ENCODE measurements around the gene SRPK2. TPM values are rescaled to one million over a fixed set of nuclear protein-coding genes. Genes with fewer than 3 reads are reported as not detected.
"Not testable (repeated sequence)": the region's sequence is repeated elsewhere in the genome, so short reads cannot be mapped to it uniquely, and the experiment has no call there.

The SRPK2 gene
- total and polyA plus RNA-seq, 2 donors (not counting 1 experiment from before 2014, with no cell fraction given), result 15.2 to 108 TPM

- H3K4me2 ChIP-seq (replicated peaks; ENCODE audit: low read depth, low read length, poor library complexity, severe bottlenecking); CTCF ChIA-PET; H3K36me3 ChIP-seq (replicated peaks in 1 of 2; ENCODE audit: control extremely low read depth in 1 of 2, control insufficient read depth in 1 of 2, extremely low read depth in 1 of 2, insufficient read depth in 2 of 2, low read length in 1 of 2); H3K9me3 ChIP-seq (ENCODE audit: control extremely low read depth in 1 of 3, control insufficient read depth in 2 of 3, insufficient read depth in 1 of 3, low read length in 2 of 3); H3K27ac Mint-ChIP-seq; intact Hi-C loops (cut with micrococcal nuclease); H3K9me3 Mint-ChIP-seq (ENCODE audit: insufficient read depth); H3K9ac ChIP-seq (ENCODE audit: low read length); H3K27me3 ChIP-seq (replicated peaks in 1 of 4; ENCODE audit: control extremely low read depth in 1 of 4, control insufficient read depth in 3 of 4, insufficient read depth in 4 of 4, low read length in 3 of 4); H3K27me3 Mint-ChIP-seq; H2AFZ ChIP-seq (ENCODE audit: insufficient read depth, low read depth, low read length, poor library complexity, severe bottlenecking); DNase-seq; ATAC-seq (ENCODE audit: low read depth); POLR2A ChIA-PET; H3K4me3 ChIP-seq (ENCODE audit: control extremely low read depth in 1 of 5, extremely low read depth in 1 of 5, insufficient read depth in 1 of 5, low read depth in 2 of 5, low read length in 4 of 5); H3K4me3 Mint-ChIP-seq; H3K27ac ChIP-seq (ENCODE audit: low read length in 2 of 2): not testable (repeated sequence)
- WGBS (ENCODE audit: insufficient coverage), result no CpG with 5 or more reads among the region's 2 CpGs
- Histone ChIP-seq H3K79me2 (ENCODE audit: control insufficient read depth, insufficient read depth, low read length) (peaks cover 82% of the 10 kb centered on the region), H4K20me1 (ENCODE audit: control insufficient read depth, insufficient read depth, low read length, poor library complexity, severe bottlenecking) (peaks cover 54% of the 10 kb centered on the region), H3K4me1 (ENCODE audit: control insufficient read depth in 2 of 2, insufficient read depth in 2 of 2, low read length in 2 of 2) (peaks cover 9 to 24% of the 10 kb centered on the region in 2 donors)
- H3K4me1 Mint-ChIP-seq, result peaks cover 54% of the 10 kb centered on the region
These were observed 128.4 kb downstream of the SRPK2 start for GRCh38 chr7:105260201-105260871.

DNA sequence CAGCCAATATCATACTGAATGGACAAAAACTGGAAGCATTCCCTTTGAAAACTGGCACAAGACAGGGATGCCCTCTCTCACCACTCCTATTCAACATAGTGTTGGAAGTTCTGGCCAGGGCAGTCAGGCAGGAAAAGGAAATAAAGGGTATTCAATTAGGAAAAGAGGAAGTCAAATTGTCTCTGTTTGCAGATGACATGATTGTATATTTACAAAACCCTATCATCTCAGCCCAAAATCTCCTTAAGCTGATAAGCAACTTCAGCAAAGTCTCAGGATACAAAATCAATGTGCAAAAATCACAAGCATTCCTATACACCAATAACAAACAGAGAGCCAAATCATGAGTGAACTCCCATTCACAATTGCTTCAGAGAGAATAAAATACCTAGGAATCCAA lies 129.8 kb downstream of the SRPK2 start:
- H3K27me3 ChIP-seq (replicated peaks in 1 of 4; ENCODE audit: control extremely low read depth in 1 of 4, control insufficient read depth in 3 of 4, insufficient read depth in 4 of 4, low read length in 3 of 4); POLR2A ChIA-PET; H2AFZ ChIP-seq (ENCODE audit: insufficient read depth, low read depth, low read length, poor library complexity, severe bottlenecking); H3K9me3 ChIP-seq (ENCODE audit: control extremely low read depth in 1 of 3, control insufficient read depth in 2 of 3, insufficient read depth in 1 of 3, low read length in 2 of 3); H3K4me3 ChIP-seq (ENCODE audit: control extremely low read depth in 1 of 5, extremely low read depth in 1 of 5, insufficient read depth in 1 of 5, low read depth in 2 of 5, low read length in 4 of 5); DNase-seq; H3K9ac ChIP-seq (ENCODE audit: low read length); H3K9me3 Mint-ChIP-seq (ENCODE audit: insufficient read depth); H3K4me2 ChIP-seq (replicated peaks; ENCODE audit: low read depth, low read length, poor library complexity, severe bottlenecking); intact Hi-C loops (cut with micrococcal nuclease); H3K36me3 ChIP-seq (replicated peaks in 1 of 2; ENCODE audit: control extremely low read depth in 1 of 2, control insufficient read depth in 1 of 2, extremely low read depth in 1 of 2, insufficient read depth in 2 of 2, low read length in 1 of 2); H3K27me3 Mint-ChIP-seq; H3K4me3 Mint-ChIP-seq; H3K27ac Mint-ChIP-seq; H3K27ac ChIP-seq (ENCODE audit: low read length in 2 of 2); CTCF ChIA-PET; ATAC-seq (ENCODE audit: low read depth): not testable (repeated sequence)
- Histone ChIP-seq H3K79me2 (ENCODE audit: control insufficient read depth, insufficient read depth, low read length) (peaks cover 83% of the 10 kb centered on the region), H4K20me1 (ENCODE audit: control insufficient read depth, insufficient read depth, low read length, poor library complexity, severe bottlenecking) (peaks cover 67% of the 10 kb centered on the region), H3K4me1 (ENCODE audit: control insufficient read depth in 2 of 2, insufficient read depth in 2 of 2, low read length in 2 of 2) (peaks cover 9 to 24% of the 10 kb centered on the region in 2 donors)
- peaks cover 52% of the 10 kb centered on the region for H3K4me1 Mint-ChIP-seq
